AG09319 (cell line): ENCODE data around the gene GRK3.
"Not testable (repeated sequence)": the region's sequence is repeated elsewhere in the genome, so short reads cannot be mapped to it uniquely, and the experiment has no call there.

Source experiments
- DNase-seq: peaks from one replicate; pipeline ENCODE4 v3.0.0-alpha.2; 2010; ENCODE audit warnings: low read depth; ENCODE audit errors: extremely low read depth
- TF ChIP-seq, protein P1 (sequence below): IDR thresholded peaks from 2 replicates; pipeline ENCODE4 v1.5.1; 2011; ENCODE audit warnings: low read depth, mild to moderate bottlenecking, inconsistent platforms, low read length, moderate library complexity

Gene GRK3

GRCh38 chr22:25555586-25555985, 8.9 kb upstream of the GRK3 start:
- no peak for DNase-seq
- TF ChIP-seq, protein P1, sequence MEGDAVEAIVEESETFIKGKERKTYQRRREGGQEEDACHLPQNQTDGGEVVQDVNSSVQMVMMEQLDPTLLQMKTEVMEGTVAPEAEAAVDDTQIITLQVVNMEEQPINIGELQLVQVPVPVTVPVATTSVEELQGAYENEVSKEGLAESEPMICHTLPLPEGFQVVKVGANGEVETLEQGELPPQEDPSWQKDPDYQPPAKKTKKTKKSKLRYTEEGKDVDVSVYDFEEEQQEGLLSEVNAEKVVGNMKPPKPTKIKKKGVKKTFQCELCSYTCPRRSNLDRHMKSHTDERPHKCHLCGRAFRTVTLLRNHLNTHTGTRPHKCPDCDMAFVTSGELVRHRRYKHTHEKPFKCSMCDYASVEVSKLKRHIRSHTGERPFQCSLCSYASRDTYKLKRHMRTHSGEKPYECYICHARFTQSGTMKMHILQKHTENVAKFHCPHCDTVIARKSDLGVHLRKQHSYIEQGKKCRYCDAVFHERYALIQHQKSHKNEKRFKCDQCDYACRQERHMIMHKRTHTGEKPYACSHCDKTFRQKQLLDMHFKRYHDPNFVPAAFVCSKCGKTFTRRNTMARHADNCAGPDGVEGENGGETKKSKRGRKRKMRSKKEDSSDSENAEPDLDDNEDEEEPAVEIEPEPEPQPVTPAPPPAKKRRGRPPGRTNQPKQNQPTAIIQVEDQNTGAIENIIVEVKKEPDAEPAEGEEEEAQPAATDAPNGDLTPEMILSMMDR = no peak

DNA sequence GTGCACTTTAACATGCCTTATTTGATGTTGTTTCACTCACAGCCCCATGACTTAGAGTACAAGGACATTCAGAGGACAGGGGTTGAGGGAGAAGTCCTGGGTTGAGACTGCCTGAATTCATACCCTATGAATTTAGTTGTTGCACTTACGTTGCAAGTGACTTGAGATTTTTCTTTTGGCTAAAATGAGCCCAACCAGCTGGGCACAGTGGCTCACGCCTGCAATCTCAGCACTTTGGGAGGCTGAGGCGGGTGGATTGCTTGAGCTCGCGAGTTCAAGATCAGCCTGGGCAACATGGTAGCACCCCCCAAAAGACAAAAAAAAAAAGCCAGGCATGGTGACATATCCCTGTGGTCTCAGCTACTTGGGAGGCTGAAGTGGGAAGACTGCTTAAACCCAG, 7.3 kb upstream of the GRK3 start:
- DNase-seq = no peak
- TF ChIP-seq, protein P1 = no peak

DNA sequence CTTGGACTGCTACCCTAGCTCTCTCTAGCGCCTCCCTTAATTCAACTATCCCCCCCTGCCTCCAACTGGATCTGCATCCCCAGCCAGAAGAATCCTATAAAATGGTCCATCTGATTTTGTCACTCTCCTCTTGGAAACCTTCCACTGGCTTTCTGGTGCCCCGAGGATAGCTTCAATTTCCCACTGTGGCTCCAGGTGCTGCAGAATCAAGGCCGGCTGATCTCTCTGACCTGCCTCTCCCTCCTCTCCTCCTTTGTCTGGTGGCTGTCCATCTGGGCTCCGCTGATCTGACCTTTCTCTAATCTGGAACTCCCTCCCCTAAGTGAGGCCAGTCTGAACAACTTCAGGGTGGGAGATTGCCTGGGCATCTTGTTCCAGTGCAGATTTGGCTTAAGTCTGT, 6.1 kb upstream of the GRK3 start:
- TF ChIP-seq, protein P1 = no peak
- no peak for DNase-seq

DNA sequence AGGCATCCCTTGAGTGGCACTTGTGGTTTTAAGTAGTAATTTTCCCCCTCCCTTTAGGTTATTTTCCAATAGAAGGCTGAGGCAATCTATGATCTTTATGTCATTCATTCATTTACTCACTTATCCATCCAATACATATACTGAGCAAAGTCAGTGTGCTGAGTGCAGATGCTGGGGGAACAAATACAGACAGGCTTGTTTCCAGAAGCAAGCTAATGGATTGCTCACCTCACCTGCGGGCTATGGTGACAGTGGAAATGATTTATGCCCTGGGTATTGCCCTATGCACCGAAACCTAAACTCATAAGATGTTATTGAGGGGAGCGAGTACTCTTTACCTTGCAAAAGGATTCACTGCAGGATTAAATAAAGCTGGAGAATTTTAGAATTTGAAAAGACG, 4.6 kb upstream of the GRK3 start:
- not testable (repeated sequence) for DNase-seq

DNA sequence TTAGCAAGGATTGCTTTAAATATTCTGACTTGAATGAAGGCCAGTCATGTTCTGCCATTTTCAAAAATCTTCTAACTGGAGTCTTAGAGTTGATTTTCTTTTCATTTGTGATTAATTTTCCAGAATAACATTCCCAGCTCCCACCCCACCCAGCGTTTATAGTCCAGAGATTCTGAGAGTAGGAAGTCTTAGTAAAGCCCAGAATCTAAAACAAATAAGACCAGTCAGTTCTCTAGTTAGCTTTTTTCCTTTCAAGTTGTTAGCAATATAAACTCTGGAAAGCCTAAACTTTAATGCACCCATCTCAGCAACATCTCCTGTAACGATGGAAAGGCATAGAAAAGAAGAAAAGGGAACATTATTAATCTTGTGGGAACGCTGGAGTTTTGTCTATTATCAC, 3.3 kb upstream of the GRK3 start:
- DNase-seq = not testable (repeated sequence)

DNA sequence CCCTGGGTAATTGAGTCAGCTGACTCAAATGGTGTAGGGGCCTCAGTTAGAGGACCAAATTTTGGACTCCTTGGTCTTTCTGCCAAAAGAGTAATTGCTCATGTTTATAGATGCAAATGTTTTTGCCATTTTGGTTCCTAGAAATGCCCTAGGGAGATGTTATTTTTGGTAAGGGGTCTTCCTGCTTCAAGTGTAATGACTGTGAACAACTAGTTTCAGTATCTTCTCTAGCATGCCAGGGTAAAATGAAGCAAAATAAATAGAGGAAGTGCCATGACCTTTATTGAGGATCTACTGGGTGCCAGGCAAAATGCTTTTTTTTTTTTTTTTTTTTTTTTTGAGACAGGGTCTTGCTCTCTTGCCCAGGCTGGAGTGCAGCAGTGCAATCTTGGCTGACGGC, 2.5 kb upstream of the GRK3 start:
- DNase-seq = not testable (repeated sequence)

- not testable (repeated sequence) for DNase-seq
Observed at GRCh38 chr22:25562966-25563760, 1.3 kb upstream of the GRK3 start.

- TF ChIP-seq, protein P1 = no peak
- no peak for DNase-seq
Observed at GRCh38 chr22:25563761-25564319, 635 bp upstream of the GRK3 start.

DNA sequence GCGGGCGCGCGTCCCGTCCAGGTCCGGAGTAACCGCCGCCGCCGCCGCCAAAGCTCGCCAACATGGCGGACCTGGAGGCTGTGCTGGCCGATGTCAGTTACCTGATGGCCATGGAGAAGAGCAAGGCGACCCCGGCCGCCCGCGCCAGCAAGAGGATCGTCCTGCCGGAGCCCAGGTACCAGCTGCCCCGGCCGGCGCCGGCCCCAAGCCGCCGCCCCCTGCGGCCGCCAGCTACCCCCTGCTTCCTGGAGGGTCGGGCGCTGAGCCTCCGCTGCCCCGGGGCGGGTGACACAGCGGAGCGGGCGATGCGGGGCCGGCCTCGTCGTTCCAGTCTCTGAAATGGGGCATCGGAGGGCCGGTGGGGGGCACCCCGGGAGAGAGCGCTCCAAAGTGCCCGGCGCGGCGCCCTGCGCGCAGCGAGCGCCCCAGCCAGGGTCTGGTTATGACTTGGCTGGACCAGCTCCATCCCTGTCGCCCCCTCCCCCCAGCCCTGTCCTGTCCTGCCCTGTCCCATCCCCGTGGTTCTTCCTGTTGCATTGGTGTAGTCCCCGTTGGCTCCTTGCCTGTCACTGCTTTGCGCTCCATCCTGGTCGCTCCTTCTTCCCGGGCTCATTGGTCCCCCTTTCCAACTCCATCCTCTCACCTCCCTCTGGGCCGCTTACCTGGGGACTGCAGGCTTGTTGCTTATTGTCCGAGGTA, 653 bp downstream of the GRK3 start:
- TF ChIP-seq, protein P1 = no peak
- no peak for DNase-seq
